GM12875 (cell line): ENCODE data around the gene IFIT3.

ENCODE experiments used
- H3K4me3 ChIP-seq: one replicate; pipeline ENCODE4 v1.5.1; 2011; ENCODE audit warnings: low read depth, low read length, control low read depth
- TF ChIP-seq, protein P1 (sequence below): IDR thresholded peaks from 2 replicates; pipeline ENCODE4 v1.5.1; 2011; ENCODE audit warnings: low read depth, mild to moderate bottlenecking, control low read depth, inconsistent platforms, low read length, moderate library complexity, borderline replicate concordance; ENCODE audit not compliant: insufficient read depth

The IFIT3 gene

DNA sequence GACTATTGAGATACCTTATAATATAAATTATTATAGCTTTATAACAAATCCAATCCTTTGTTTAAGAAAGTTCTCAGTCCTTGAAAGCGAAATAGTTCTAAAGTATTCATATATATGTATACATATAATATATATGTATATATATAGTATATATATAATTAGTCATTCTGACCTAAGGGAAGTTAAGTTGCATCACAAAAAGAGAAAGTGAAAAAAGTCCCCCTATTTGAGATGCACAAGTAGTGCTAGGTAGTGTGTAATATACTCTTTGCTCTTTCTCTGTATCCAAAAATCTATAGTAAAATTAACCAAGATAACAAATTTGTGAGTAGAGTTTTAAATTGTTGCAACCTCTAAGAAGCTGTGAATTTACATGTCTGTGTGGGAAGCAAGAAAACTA, 36.7 kb downstream of the IFIT3 start:
- H3K4me3 ChIP-seq = no peak overlapping the region
- TF ChIP-seq, protein P1, sequence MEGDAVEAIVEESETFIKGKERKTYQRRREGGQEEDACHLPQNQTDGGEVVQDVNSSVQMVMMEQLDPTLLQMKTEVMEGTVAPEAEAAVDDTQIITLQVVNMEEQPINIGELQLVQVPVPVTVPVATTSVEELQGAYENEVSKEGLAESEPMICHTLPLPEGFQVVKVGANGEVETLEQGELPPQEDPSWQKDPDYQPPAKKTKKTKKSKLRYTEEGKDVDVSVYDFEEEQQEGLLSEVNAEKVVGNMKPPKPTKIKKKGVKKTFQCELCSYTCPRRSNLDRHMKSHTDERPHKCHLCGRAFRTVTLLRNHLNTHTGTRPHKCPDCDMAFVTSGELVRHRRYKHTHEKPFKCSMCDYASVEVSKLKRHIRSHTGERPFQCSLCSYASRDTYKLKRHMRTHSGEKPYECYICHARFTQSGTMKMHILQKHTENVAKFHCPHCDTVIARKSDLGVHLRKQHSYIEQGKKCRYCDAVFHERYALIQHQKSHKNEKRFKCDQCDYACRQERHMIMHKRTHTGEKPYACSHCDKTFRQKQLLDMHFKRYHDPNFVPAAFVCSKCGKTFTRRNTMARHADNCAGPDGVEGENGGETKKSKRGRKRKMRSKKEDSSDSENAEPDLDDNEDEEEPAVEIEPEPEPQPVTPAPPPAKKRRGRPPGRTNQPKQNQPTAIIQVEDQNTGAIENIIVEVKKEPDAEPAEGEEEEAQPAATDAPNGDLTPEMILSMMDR = no peak

DNA sequence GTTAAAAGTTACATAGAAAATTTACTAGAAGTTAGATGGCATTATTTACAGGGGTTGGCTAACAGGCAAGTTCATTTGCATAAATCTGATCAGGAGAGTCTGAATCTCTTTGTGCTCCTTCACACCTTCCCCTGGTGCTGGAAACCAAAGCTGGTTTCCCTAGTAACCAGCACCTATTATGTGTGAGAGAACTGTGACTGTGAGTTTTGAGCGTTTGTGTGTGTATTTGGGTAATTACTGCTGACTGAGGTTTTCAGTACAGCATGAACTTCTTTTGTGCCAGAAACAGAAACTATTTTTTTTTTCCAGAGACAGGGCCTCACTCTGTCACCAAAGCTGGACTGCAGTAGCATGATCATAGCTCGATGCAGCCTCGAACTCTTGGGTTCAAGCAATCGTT, 39.7 kb downstream of the IFIT3 start:
- TF ChIP-seq, protein P1 = no peak
- H3K4me3 ChIP-seq = no peak overlapping the region

DNA sequence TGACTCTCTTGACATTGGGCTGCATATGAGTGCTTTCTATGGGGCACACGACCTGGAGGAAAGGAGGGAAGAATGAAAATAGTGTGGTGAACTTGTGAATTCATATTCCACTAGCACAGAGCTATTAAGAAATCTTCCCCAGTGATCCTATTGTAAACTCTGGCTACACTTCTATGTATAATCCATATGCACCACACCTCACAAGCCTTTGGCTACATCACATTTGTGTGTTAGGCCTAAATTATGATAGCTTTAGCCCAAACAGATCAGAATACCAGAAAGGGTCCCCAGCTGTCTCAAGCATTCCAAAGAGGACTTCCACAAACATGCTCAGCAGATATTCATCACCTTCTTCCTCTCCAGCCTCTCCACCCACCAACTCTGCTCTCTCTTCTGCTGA, 40.3 kb downstream of the IFIT3 start:
- TF ChIP-seq, protein P1 = no peak
- H3K4me3 ChIP-seq = no peak overlapping the region

DNA sequence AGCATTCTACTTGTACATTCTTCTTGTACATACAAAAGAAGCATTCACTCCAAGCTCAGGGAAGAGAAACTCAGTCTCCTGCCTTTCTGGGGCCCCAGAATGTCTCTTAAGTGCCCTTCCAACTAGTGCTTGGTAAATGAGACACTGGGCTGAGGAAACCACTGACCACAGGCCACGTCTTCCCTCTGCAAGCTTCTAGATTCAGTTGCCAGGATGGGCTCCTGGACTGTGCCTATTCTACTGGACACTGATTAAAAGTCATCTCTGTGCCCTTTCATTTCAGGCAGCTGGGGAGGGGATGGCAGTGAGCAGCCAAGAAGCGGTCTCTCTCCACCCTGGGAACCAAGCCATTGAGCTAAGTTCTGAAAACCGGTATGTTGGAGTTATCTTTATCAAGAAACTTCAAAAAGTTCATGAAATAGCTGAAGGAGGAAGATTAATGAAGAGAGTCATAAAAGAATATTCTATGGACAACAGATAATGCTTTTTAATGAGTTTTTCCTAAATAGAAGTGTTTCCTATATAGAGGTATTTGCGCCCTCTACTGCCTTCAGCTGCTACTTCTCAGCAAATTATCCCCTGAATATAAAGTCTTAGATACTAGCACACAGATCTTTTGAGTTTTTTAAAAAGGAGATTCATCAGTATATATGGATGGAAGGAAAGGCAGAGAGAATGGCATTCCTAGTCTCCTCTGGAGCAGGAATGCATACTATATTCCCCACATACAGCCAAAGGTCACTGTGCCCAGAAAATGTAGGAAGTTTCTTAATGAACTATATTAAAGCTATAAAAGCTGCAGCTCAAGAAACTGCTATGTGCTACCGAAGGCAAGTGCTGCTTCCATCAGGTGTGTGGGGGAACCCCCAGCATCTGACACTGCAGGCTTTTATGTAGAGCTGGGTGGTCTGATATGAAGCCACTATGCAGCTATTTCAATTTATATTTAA, 41.6 kb downstream of the IFIT3 start:
- TF ChIP-seq, protein P1 = no peak; the same call in 1 of the 2 replicates
- H3K4me3 ChIP-seq = no peak overlapping the region

DNA sequence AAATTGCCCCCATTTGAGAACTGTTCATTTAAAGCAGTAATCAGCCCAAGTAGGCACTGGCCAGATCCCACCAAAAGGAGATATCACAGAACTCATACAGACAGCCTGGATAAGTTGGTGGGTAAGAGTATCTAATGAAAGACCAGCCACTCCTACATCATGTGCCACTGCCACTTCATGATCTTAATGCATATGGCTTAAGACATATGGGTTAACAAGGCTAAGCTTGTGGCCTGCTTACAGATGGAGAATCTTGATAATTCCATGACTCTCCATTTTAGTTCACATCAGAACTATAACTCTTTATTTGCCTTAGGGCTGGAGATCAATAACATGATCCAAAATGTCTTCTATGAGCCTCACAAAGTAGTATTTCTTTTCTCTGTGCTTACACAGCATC, 43.3 kb downstream of the IFIT3 start:
- TF ChIP-seq, protein P1 = no peak

DNA sequence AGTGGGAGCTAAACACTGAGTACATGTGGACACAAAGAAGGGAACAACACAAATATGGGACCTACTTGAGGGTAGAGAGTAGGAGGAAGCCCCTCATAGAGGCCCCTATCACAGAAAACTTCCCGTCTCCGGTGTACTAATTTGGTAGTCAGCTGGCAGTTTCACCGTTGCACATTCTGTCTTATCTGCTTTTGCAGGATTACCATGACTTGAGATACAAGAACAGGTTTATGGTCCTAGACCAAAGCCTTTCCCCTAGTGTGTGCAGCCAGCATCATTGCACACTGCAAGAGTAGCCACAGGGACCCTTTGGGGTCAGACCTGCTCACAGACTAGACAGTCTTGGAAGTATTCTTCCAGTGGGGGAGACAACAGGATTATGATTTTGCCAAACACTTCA, 44.2 kb downstream of the IFIT3 start:
- TF ChIP-seq, protein P1 = no peak
- no peak overlapping the region for H3K4me3 ChIP-seq

More for the DNA sequence above, 43.3 kb downstream of the IFIT3 start:
- no peak overlapping the region for H3K4me3 ChIP-seq
